OCI-LY1 (cell line): ENCODE measurements around the gene SIRT7.

ENCODE experiments used
- EZH2 ChIP-seq: fragments of 200-600 bp; sonication (generic), shearing (Covaris generic); IDR thresholded peaks from 2 replicates; pipeline ENCODE4 v1.8.0; 2017; ENCODE audit warnings: borderline replicate concordance, mixed run types, mild to moderate bottlenecking, antibody characterized with exemption, low read length, moderate library complexity, mixed read lengths
- TF ChIP-seq, protein P1 (sequence below): fragments of 200-600 bp; sonication (generic), shearing (Covaris generic); IDR thresholded peaks from 2 replicates; pipeline ENCODE4 v1.5.1; 2017; ENCODE audit warnings: mild to moderate bottlenecking, antibody characterized with exemption, low read length, moderate library complexity, mixed read lengths

DNA sequence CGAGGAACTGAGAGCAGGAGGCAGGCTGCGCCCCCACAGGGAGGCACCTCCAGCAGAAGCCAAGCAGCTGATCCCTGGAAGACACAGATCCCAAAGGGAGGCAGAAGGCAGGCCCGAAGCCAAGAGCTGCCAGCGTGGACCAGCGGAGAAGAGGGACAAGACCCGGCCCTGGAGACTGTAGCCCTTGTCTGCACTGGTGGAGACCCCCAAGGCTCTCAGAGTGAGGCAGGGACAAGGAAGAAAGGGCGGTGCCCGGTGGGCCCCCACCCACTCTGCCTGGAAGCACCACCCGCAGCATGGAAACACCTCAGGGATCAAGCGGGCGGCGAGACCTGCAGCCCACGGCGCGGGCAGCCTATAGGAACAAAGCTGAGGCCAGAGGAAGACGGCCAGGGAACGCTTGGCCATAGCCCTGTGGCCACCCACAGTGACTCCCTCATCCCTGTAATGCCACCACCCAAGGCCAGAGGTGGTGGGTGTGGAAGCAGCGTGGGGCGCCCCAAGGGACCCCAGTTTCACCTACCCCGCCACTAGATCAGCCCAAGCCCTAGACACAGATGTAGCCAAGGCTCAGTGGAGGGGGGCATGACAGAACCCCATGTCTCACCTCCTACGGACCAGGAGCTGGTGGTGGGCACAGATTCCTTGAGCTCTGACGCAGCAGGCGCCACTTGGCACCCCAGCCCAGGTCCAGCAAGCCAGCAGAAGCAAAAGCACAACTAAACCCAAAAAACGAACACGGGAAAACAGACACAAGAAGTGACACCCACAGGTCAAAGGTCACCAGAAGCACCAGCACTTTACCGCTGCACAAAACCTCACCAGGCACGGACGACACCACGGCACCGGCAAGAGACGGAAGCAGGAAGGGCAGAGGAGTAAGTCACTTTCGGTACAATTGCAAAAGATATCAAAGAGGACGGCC, 2.9 kb upstream of the SIRT7 start:
- TF ChIP-seq, protein P1, sequence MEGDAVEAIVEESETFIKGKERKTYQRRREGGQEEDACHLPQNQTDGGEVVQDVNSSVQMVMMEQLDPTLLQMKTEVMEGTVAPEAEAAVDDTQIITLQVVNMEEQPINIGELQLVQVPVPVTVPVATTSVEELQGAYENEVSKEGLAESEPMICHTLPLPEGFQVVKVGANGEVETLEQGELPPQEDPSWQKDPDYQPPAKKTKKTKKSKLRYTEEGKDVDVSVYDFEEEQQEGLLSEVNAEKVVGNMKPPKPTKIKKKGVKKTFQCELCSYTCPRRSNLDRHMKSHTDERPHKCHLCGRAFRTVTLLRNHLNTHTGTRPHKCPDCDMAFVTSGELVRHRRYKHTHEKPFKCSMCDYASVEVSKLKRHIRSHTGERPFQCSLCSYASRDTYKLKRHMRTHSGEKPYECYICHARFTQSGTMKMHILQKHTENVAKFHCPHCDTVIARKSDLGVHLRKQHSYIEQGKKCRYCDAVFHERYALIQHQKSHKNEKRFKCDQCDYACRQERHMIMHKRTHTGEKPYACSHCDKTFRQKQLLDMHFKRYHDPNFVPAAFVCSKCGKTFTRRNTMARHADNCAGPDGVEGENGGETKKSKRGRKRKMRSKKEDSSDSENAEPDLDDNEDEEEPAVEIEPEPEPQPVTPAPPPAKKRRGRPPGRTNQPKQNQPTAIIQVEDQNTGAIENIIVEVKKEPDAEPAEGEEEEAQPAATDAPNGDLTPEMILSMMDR: no peak
- no peak for TF ChIP-seq EZH2
